Small intestine (tissue), 7 donors: Measurements from ENCODE around the gene CCDC80. TPM values are rescaled to one million over a fixed set of nuclear protein-coding genes. Genes with fewer than 3 reads are reported as not detected.
A peak's percentile ranks its signal among the peaks of the same experiment; 100 is the strongest.

Source experiments
- DNase-seq, 2 donors: peaks; one replicate each; pipeline versions ENCODE4 v3.0.0 to v3.0.0-alpha.2; 2013
- FAIRE-seq: peaks from 2 replicates; lab custom pipeline; 2012; peaks lifted over from hg19 to GRCh38; lab: Jason Lieb, UNC
- H3K27ac ChIP-seq, 3 donors: one replicate each; pipeline ENCODE4 v1.5.1; 2013; ENCODE audit warnings: low read length in 2 of 3, mild to moderate bottlenecking in 2 of 3, control low read depth in 1 of 3, inconsistent platforms in 1 of 3, low read depth in 1 of 3, moderate library complexity in 1 of 3
- H3K27me3 ChIP-seq, 3 donors: one replicate each; pipeline ENCODE4 v1.6.1; 2013; ENCODE audit warnings: low read length in 3 of 3, inconsistent platforms in 1 of 3; ENCODE audit not compliant: control insufficient read depth in 3 of 3, insufficient read depth in 3 of 3
- H3K36me3 ChIP-seq, 3 donors: one replicate each; pipeline ENCODE4 v1.6.1; 2013; ENCODE audit warnings: low read length in 3 of 3, inconsistent platforms in 1 of 3, low read depth in 1 of 3, mild to moderate bottlenecking in 1 of 3, moderate library complexity in 1 of 3; ENCODE audit not compliant: control insufficient read depth in 3 of 3, insufficient read depth in 2 of 3
- H3K4me1 ChIP-seq, 3 donors: one replicate each; pipeline ENCODE4 v1.6.1; 2013; ENCODE audit warnings: low read length in 2 of 3, inconsistent platforms in 1 of 3, low read depth in 1 of 3, mild to moderate bottlenecking in 1 of 3, moderate library complexity in 1 of 3; ENCODE audit not compliant: control insufficient read depth in 3 of 3, insufficient read depth in 2 of 3
- H3K4me3 ChIP-seq, 3 donors: one replicate each; pipeline ENCODE4 v1.5.1; 2013; ENCODE audit warnings: low read length in 3 of 3, control low read depth in 1 of 3, inconsistent platforms in 1 of 3, low read depth in 1 of 3, mild to moderate bottlenecking in 1 of 3, moderate library complexity in 1 of 3
- H3K9me3 ChIP-seq, 2 donors: one replicate each; pipeline ENCODE4 v1.6.1; 2013; ENCODE audit warnings: low read depth in 1 of 2, low read length in 1 of 2; ENCODE audit not compliant: control insufficient read depth in 2 of 2, insufficient read depth in 1 of 2
- WGBS, 3 donors: extraction: QIAGEN DNeasy Blood & Tissue Kit; methylation state at CpG; one replicate each; pipeline ENCODE4 v1.1.7; 2013; 5-methylcytosine and 5-hydroxymethylcytosine counted together
- polyA plus RNA-seq, 4 donors: library from polyadenylated mRNA; stranded (reverse) in 3 of 4; unstranded in 1 of 4; fragments of 200-250 nt in 3 of 4; fragments of 120-200 nt in 1 of 4; gene quantifications; one replicate each; pipeline versions ENCODE4 v1.2.1 to v1.2.3, GENCODE V29; 2013
- donor health status: healthy with polysubstance abuse.
- donor health status: control.
- donor health status: control.
- donor health status: Bipolar disorder and iron deficiency.
- donor health status: healthy.

Gene CCDC80
- polyA plus RNA-seq, 4 donors: 2.5 to 14.5 (median 5.2) TPM

GRCh38 chr3:112643621-112644240 lies 2.8 kb upstream of the CCDC80 start:
- FAIRE-seq (no peak), DNase-seq (no peak)
- WGBS, 3 donors: 59 to 69% (median 67%) methylated on average over 3 of the region's 3 CpGs
- Histone ChIP-seq H3K27ac (no peak overlapping the region), H3K27me3 (peaks cover 0 to 14% (median 0%) of the 10 kb centered on the region in 3 donors), H3K4me3 (no peak overlapping the region), H3K36me3 (no peaks in the 10 kb centered on the region), H3K9me3 (no peaks in the 10 kb centered on the region), H3K4me1 (no peaks in the 10 kb centered on the region)

- DNase-seq: peak; percentile 82 to 83
- WGBS, 3 donors: 1 to 6% (median 2%) methylated on average over 10 of the region's 10 CpGs
- no peaks in the 10 kb centered on the region for H3K9me3 ChIP-seq
- H3K4me3 ChIP-seq: no peak overlapping the region
- H3K27me3 ChIP-seq: peaks cover 0 to 14% (median 0%) of the 10 kb centered on the region in 3 donors
- no peaks in the 10 kb centered on the region for H3K4me1 ChIP-seq
- no peaks in the 10 kb centered on the region for H3K36me3 ChIP-seq
- H3K27ac ChIP-seq: no peak overlapping the region
- no peak for FAIRE-seq
Observed at GRCh38 chr3:112642912-112643506, 2.1 kb upstream of the CCDC80 start.

DNA sequence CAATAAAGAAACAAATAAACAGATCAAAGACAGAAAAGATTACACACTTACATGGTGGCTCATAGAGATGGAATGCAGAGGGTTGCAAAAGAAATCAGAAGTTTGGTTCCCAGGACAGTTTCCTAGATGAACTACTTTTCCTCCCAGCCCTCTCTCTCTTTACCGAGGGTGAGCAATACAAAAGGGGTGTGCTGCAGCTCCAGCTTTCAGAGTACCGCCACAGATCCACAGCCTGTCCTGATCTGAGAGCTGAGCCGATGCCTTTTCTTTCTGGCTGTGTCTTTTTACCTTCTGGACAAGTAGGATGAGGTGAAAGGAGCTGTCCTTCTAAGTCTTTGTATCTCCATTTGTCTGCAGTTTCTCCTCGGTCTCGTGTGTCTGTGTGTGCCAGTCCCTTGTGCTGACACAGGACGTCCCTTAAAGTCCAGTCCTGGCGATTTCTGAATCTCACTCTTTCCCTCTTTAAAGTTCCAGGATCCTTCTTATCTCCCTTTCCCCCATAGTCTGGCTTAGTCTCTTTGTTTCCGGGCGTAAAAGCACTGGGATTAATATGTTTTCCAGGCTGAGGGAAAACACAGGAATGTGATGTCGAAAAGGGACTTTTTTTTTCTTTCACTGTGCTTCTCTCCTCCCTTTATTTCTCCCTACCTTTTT lies 540 bp downstream of the CCDC80 start:
- 10 to 17% (median 17%) methylated on average over 10 of the region's 10 CpGs for WGBS, 3 donors
- no peaks in the 10 kb centered on the region for H3K36me3 ChIP-seq
- H3K4me1 ChIP-seq: no peaks in the 10 kb centered on the region
- H3K27ac ChIP-seq: peak overlapping the region in 2 of 3 donors; percentile 72 to 82
- FAIRE-seq: no peak
- peaks cover 0 to 17% (median 0%) of the 10 kb centered on the region in 3 donors for H3K27me3 ChIP-seq
- peak in 1 of 2 donors; percentile 11 for DNase-seq
- H3K4me3 ChIP-seq: peak overlapping the region in 1 of 3 donors; percentile 39
- H3K9me3 ChIP-seq: no peaks in the 10 kb centered on the region

GRCh38 chr3:112639455-112640225 lies 1.3 kb downstream of the CCDC80 start:
- DNase-seq: no peak
- FAIRE-seq: no peak
- Histone ChIP-seq H3K4me1 (peaks cover 0 to 2% (median 0%) of the 10 kb centered on the region in 3 donors), H3K36me3 (no peaks in the 10 kb centered on the region), H3K27me3 (peaks cover 0 to 16% (median 0%) of the 10 kb centered on the region in 3 donors), H3K4me3 (peak overlapping the region in 1 of 3 donors; percentile 39), H3K9me3 (no peaks in the 10 kb centered on the region), H3K27ac (peak overlapping the region in 2 of 3 donors; percentile 22 to 72)
- 81 to 87% (median 86%) methylated on average over 21 of the region's 21 CpGs for WGBS, 3 donors

DNA sequence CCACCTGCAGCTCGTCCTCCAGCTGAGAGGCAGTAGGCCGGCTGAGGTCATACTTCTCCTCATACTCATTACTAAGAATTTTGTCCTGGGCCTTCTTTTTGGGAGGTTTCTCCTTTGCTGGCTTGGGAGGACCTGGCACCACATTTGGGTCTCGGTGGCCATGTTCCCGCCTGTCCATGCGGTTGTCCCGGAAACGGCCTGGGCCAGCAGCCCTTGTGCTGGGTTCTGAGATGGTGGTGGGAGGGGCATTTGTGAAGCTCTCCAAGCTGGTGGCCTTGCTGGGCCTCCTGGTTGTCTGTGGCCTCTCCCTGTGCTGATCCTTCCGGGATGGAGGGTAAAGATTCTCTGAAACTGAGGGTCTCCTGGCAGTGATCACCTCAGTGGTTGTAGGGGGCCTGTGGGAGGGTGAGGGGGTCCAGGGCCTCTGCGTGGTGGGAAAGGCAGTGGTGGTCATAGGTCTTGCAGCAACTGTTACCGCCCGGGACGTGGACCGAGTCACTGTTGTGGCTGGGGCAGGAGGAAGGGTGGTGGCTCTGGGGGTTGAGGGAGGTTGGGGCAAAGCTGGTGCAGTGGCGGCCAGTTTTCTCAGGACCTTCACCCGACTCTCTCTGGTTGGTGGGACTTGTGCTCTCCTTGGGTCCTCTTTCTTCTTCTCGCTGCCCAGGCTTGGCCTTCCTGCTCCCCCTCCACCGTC lies 2.5 kb downstream of the CCDC80 start:
- peaks cover 0 to 10% (median 0%) of the 10 kb centered on the region in 3 donors for H3K27me3 ChIP-seq
- no peak for FAIRE-seq
- WGBS, 3 donors: 83 to 91% (median 90%) methylated on average over 17 of the region's 17 CpGs
- peaks cover 0 to 2% (median 0%) of the 10 kb centered on the region in 3 donors for H3K4me1 ChIP-seq
- H3K4me3 ChIP-seq: no peak overlapping the region
- H3K27ac ChIP-seq: peak overlapping the region in 1 of 3 donors; percentile 4
- no peaks in the 10 kb centered on the region for H3K9me3 ChIP-seq
- no peak for DNase-seq
- H3K36me3 ChIP-seq: no peaks in the 10 kb centered on the region

DNA sequence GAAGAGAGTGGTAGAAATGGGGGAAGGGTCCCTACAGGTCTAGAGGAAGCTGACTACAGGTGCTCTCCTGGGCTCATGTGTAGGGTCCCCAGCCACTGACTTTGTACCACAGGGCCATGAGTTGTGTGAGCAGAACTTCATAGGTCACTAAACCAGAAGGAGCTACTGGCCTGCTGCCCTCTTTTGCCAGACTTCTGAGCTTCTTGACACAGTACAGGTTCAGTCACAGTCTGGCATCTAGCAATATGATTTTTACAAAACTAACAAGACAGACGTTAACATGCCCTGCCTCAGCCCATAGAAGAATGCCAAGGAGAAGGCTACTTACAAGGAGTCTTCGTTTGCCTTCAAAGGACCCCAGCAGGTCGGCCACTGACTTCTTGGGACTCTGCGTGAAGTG lies 3.2 kb downstream of the CCDC80 start:
- FAIRE-seq (no peak), DNase-seq (no peak)
- Histone ChIP-seq H3K27ac (no peak overlapping the region), H3K4me1 (peaks cover 0 to 2% (median 0%) of the 10 kb centered on the region in 3 donors), H3K4me3 (no peak overlapping the region), H3K36me3 (no peaks in the 10 kb centered on the region), H3K9me3 (no peaks in the 10 kb centered on the region), H3K27me3 (peaks cover 0 to 10% (median 0%) of the 10 kb centered on the region in 3 donors)
- WGBS, 3 donors: 75 to 93% (median 88%) methylated on average over 4 of the region's 4 CpGs

- WGBS, 3 donors: 56 to 70% (median 68%) methylated on average over 1 of the region's 1 CpG
- H3K27ac ChIP-seq: peak overlapping the region in 2 of 3 donors; percentile 16 to 69
- peaks cover 0 to 5% (median 0%) of the 10 kb centered on the region in 3 donors for H3K27me3 ChIP-seq
- no peaks in the 10 kb centered on the region for H3K36me3 ChIP-seq
- DNase-seq (peak in 1 of 2 donors; percentile 27), FAIRE-seq (no peak)
- H3K9me3 ChIP-seq: no peaks in the 10 kb centered on the region
- no peak overlapping the region for H3K4me3 ChIP-seq
- H3K4me1 ChIP-seq: peaks cover 0 to 2% (median 0%) of the 10 kb centered on the region in 3 donors
Observed at GRCh38 chr3:112635674-112636073, 5.3 kb downstream of the CCDC80 start.
